ENCODE measurements around the gene KLHL17.

DNA sequence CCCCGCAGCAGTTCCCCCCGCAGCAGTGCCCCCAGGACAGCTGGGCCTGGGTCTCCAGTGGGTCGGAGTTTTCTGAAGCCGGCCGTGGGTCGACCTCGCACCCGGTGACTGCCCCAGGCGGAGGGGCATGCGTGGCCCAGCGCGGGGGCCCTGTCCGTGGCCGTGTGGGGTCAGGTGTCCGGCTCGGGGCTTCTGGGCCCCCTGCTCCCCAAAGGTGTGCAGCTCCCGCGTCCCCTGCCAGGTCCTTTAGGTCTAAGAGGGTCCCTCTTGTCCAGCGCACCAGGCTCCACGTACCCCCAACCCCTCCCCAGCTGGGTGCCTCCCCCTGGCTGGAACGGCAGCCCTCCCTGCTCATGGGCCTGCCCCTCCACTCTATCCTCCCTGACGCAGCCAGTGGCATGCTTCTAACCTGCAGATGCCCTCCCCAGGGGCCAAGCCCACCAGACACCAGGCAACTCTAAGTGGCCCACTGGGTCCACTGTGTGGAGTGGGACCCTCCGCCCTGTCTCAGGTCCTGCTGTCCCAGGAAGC, 45.5 kb downstream of the KLHL17 start:
- TF ChIP-seq EP300 (IDR thresholded peaks at IDR 0.05) (no peak), POLR2AphosphoS5 (IDR thresholded peaks at IDR 0.05) (no peak), POLR2A (IDR thresholded peaks at IDR 0.05; ENCODE audit: low read depth) (no peak)
- TF ChIP-seq, protein P1, sequence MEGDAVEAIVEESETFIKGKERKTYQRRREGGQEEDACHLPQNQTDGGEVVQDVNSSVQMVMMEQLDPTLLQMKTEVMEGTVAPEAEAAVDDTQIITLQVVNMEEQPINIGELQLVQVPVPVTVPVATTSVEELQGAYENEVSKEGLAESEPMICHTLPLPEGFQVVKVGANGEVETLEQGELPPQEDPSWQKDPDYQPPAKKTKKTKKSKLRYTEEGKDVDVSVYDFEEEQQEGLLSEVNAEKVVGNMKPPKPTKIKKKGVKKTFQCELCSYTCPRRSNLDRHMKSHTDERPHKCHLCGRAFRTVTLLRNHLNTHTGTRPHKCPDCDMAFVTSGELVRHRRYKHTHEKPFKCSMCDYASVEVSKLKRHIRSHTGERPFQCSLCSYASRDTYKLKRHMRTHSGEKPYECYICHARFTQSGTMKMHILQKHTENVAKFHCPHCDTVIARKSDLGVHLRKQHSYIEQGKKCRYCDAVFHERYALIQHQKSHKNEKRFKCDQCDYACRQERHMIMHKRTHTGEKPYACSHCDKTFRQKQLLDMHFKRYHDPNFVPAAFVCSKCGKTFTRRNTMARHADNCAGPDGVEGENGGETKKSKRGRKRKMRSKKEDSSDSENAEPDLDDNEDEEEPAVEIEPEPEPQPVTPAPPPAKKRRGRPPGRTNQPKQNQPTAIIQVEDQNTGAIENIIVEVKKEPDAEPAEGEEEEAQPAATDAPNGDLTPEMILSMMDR (IDR thresholded peaks at IDR 0.05), result no peak
